A673 (cell line): Measurements from ENCODE around the gene ING5. TPM values are rescaled to one million over a fixed set of nuclear protein-coding genes. Genes with fewer than 3 reads are reported as not detected.

Experiments
- Bru-seq: library from RNA; stranded (reverse); fragments of 400-500 nt; gene quantifications from one replicate; lab custom pipeline; 2021; lab: Mats Ljungman, UMichigan
- BruChase-seq, 2 experiments: library from RNA; stranded (reverse); fragments of 400-500 nt; gene quantifications; one replicate each; lab custom pipeline; 2021; lab: Mats Ljungman, UMichigan
- BruUV-seq: library from RNA; stranded (reverse); fragments of 400-500 nt; replicated peaks from 2 replicates; lab custom pipeline; 2021; lab: Mats Ljungman, UMichigan
- CTCF ChIA-PET: fragments of 300-600 bp; sonication (Branson Sonifier 250); formaldehyde crosslinking; loops from one replicate; lab custom pipeline; 2022; ENCODE audit warnings: antibody characterized with exemption; lab: Charles Lee
- POLR2A ChIA-PET: fragments of 300-600 bp; sonication (Branson Sonifier 250); formaldehyde crosslinking; loops from one replicate; lab custom pipeline; 2022; ENCODE audit warnings: antibody characterized with exemption; ENCODE audit not compliant: low non-redundant PET; lab: Charles Lee
- DNase-seq: peaks from one replicate; pipeline ENCODE4 v3.0.0-alpha.2; 2015; ENCODE audit warnings: low spot score
- H3K27ac ChIP-seq: fragments of 200-600 bp; sonication (generic); 2 replicates; pipeline ENCODE4 v1.5.1; 2016; ENCODE audit warnings: mixed run types, low read depth, mild to moderate bottlenecking, mixed read lengths, antibody characterized with exemption, low read length; ENCODE audit not compliant: poor library complexity, severe bottlenecking
- H3K27me3 ChIP-seq: fragments of 200-600 bp; sonication (generic); replicated peaks from 2 replicates; pipeline ENCODE4 v1.6.1; 2017; ENCODE audit warnings: mixed run types, low read depth, mild to moderate bottlenecking, mixed read lengths, antibody characterized with exemption, low read length; ENCODE audit not compliant: insufficient read depth, poor library complexity
- H3K36me3 ChIP-seq: fragments of 200-600 bp; sonication (generic); 2 replicates; pipeline ENCODE4 v1.6.1; 2016; ENCODE audit warnings: mixed run types, mild to moderate bottlenecking, mixed read lengths, antibody characterized with exemption, low read length; ENCODE audit not compliant: insufficient read depth, poor library complexity, severe bottlenecking
- H3K4me1 ChIP-seq: fragments of 200-600 bp; sonication (generic); 2 replicates; pipeline ENCODE4 v1.6.1; 2017; ENCODE audit warnings: mixed run types, mild to moderate bottlenecking, mixed read lengths, antibody characterized with exemption, low read length; ENCODE audit not compliant: insufficient read depth, poor library complexity, severe bottlenecking
- H3K4me3 ChIP-seq: fragments of 200-600 bp; sonication (generic); 2 replicates; pipeline ENCODE4 v1.5.1; 2016; ENCODE audit warnings: low read depth, mixed run types, mild to moderate bottlenecking, mixed read lengths, low read length; ENCODE audit not compliant: poor library complexity, severe bottlenecking
- H3K9me3 ChIP-seq: fragments of 200-600 bp; sonication (generic); 2 replicates; pipeline ENCODE4 v1.6.1; 2016; ENCODE audit warnings: mixed run types, low read depth, mild to moderate bottlenecking, mixed read lengths, antibody characterized with exemption, low read length; ENCODE audit not compliant: poor library complexity, severe bottlenecking
- CTCF ChIP-seq: fragments of 300-800, 200-600 bp; sonication (generic); conservative IDR thresholded peaks from 2 replicates; pipeline ENCODE4 v1.5.1; 2017; ENCODE audit warnings: low read depth, mild to moderate bottlenecking, antibody characterized with exemption, low read length, moderate library complexity, mixed read lengths
- EZH2 ChIP-seq: fragments of 200-600 bp; sonication (generic); IDR thresholded peaks from 2 replicates; pipeline ENCODE4 v1.6.1; 2017; ENCODE audit warnings: borderline replicate concordance, low read depth, mild to moderate bottlenecking, mixed read lengths, antibody characterized with exemption, low read length; ENCODE audit not compliant: poor library complexity, severe bottlenecking
- intact Hi-C: fragments of 100-400 bp; cut with micrococcal nuclease; formaldehyde crosslinking; loops from one replicate; pipeline ENCODE4 v1.10.0; 2022; ENCODE audit not compliant: unreplicated experiment
- long read RNA-seq: library from polyadenylated mRNA; stranded (forward); transcript quantifications from one replicate; pipeline ENCODE4 v2.0.0, GENCODE V29; 2022
- total RNA-seq: library from RNA; stranded (reverse); gene quantifications from 2 replicates; pipeline ENCODE4 v1.2.3, GENCODE V29; 2021

The ING5 gene
- total RNA-seq, result 70.3 and 75.5 TPM in 2 replicates
- Bru-seq, nascent RNA, result percentile 81 among the genes with signal in this experiment
- percentile 91 among the genes with signal in this experiment for BruChase-seq, experiment 1, labeled RNA remaining after a 2-hour chase
- percentile 94 among the genes with signal in this experiment for BruChase-seq, experiment 2, labeled RNA remaining after a 6-hour chase
- long read RNA-seq, full-length matches to known transcripts, result 21 of 50 reads
- long read RNA-seq, partial matches to known transcripts, result 5 of 50 reads
- long read RNA-seq, other reads (novel, unspliced or antisense), result 24 of 50 reads

DNA sequence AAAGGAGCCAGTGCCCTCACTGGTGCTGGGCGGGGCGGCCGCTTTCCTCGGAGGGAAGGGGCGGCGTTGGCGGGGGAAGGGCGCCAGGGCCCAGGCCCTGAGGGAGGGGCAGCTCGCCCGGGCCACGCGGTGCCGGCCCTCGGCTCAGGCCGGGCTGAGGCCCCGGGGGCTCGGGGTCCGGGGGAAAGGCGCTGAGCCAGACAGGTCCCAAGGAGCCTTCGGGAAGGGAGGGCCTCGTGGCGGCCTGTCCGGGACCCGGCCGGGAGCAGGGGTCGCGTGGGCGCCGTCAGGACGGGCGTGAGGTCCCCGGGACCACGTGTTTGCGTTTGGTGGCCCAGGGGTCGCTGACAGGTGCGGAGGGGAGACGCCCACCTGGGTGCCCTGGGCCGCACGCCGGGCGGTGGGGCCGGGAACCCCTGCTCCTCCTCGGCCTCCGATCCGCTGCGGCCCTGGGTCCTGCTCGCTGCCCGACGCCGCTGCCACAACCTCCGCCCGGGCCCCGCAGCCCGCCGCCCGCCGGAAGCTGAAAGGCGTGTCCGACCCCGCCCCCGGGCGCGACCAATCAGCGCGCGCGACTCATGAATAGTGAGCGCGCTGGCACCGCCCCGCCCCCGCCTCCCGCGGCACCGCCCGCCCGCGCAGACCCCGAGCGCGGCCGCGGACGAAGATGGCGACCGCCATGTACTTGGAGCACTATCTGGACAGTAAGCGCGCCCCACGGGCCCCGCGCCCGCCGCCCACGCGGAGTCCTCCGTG lies at the start of gene ING5:
ING5 (plus strand) TSS at position 641 of the 756 bp plus-strand sequence; CDS start at position 668, 27 bp downstream.
- BruUV-seq, result no TSS peak
- Histone ChIP-seq H3K4me3 (peak within 1 kb of the TSS; percentile 94), H3K4me1 (peaks cover 9% of the 10 kb centered on the region), H3K9me3 (peaks cover 8% of the 10 kb centered on the region), H3K27me3 (no peaks in the 10 kb centered on the region), H3K27ac (peak within 1 kb of the TSS; percentile 98), H3K36me3 (peaks cover 18% of the 10 kb centered on the region)
- TF ChIP-seq EZH2 (no peak), CTCF (no peak; the same call in 1 of the 2 replicates)
- ChIA-PET POLR2A (interaction anchor here (0.6 to 1.6 kb wide), 2 partner anchors 13 to 15 kb away, joined by 3 to 6 read pairs; partner anchors contain the start of gene DTYMK), CTCF (interaction anchor here (0.6 to 1.1 kb wide), 2 partner anchors 12 to 15 kb away, joined by 3 to 4 read pairs; partner anchors contain the start of gene DTYMK)
- intact Hi-C loops, result loop anchor here (2.0 to 10.0 kb wide), 2 partner anchors 15 to 183 kb away; partner anchors contain the start of gene DTYMK
- DNase-seq, result peak; percentile 95

- Histone ChIP-seq H3K36me3 (peaks cover 44% of the 10 kb centered on the region), H3K4me3 (no peak overlapping the region), H3K4me1 (no peaks in the 10 kb centered on the region), H3K27me3 (no peaks in the 10 kb centered on the region), H3K9me3 (no peaks in the 10 kb centered on the region), H3K27ac (no peak overlapping the region)
- no peak for DNase-seq
- TF ChIP-seq EZH2, result no peak
- intact Hi-C loops, result no loop called here
- CTCF ChIA-PET, result no interaction called here
- no TSS peak for BruUV-seq
- POLR2A ChIA-PET, result no interaction called here
These were observed 49.7 kb upstream of the ING5 start for GRCh38 chr2:241652142-241652541.

DNA sequence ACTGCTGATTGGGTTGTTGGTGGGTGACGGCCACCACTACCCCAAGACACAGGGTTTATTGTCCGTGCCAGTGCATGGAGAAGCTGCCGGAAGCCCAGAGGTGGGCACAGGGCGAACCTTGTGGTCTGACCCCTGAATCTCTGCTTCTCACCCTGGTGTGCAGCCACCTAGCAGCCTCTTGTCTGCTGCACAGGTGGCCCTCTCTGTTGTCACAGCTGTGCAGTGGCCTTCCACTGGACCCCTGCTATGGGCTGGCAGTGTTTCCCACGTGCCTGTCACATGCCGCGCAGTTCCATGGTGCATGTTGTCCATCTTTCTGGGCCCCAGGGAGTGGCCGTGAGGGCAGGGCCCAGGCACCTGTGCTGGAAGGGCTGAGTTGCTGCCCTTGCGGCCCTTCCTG lies 49.1 kb upstream of the ING5 start:
- Histone ChIP-seq H3K4me1 (no peaks in the 10 kb centered on the region), H3K27ac (no peak overlapping the region), H3K27me3 (no peaks in the 10 kb centered on the region), H3K9me3 (no peaks in the 10 kb centered on the region), H3K4me3 (no peak overlapping the region), H3K36me3 (peaks cover 44% of the 10 kb centered on the region)
- ChIA-PET CTCF (no interaction called here), POLR2A (no interaction called here)
- intact Hi-C loops, result no loop called here
- BruUV-seq, result no TSS peak
- TF ChIP-seq EZH2, result no peak
- TF ChIP-seq CTCF, result no peak
- DNase-seq, result no peak
